ENCODE results near the gene ZSWIM7.

Gene ZSWIM7

DNA sequence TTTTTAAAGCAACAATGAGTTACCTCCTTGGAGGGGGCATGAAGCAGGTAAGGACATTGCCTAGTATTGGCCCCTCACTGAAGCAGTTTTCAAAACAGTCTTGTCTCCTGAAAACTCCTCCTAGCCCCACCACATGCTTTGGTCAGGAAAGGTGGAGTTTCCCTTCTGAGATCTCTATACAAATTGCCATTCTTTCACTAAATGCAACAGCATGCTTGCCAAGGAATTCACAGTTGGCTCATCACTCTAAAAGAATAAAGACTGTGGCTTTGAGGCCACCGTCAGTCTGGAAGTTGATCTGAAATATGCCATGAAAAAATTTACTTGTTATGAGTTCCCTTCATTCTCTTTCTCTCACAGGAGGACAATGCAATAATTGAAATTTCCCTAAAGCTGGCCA is 4.3 kb upstream of the ZSWIM7 start:
- H3K27ac Mint-ChIP-seq = no peak overlapping the region
- TF ChIP-seq, protein P1, sequence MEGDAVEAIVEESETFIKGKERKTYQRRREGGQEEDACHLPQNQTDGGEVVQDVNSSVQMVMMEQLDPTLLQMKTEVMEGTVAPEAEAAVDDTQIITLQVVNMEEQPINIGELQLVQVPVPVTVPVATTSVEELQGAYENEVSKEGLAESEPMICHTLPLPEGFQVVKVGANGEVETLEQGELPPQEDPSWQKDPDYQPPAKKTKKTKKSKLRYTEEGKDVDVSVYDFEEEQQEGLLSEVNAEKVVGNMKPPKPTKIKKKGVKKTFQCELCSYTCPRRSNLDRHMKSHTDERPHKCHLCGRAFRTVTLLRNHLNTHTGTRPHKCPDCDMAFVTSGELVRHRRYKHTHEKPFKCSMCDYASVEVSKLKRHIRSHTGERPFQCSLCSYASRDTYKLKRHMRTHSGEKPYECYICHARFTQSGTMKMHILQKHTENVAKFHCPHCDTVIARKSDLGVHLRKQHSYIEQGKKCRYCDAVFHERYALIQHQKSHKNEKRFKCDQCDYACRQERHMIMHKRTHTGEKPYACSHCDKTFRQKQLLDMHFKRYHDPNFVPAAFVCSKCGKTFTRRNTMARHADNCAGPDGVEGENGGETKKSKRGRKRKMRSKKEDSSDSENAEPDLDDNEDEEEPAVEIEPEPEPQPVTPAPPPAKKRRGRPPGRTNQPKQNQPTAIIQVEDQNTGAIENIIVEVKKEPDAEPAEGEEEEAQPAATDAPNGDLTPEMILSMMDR (IDR thresholded peaks at IDR 0.05) = no peak
- peaks cover 19% of the 10 kb centered on the region for H3K4me1 Mint-ChIP-seq
- H3K9me3 Mint-ChIP-seq = peaks cover 22% of the 10 kb centered on the region
- no peak overlapping the region for H3K4me3 Mint-ChIP-seq
- no peak for DNase-seq
- peaks cover 5% of the 10 kb centered on the region for H3K27me3 Mint-ChIP-seq (ENCODE audit: low read depth, poor library complexity)
- H3K36me3 Mint-ChIP-seq (ENCODE audit: low read depth) = peaks cover 79% of the 10 kb centered on the region

DNA sequence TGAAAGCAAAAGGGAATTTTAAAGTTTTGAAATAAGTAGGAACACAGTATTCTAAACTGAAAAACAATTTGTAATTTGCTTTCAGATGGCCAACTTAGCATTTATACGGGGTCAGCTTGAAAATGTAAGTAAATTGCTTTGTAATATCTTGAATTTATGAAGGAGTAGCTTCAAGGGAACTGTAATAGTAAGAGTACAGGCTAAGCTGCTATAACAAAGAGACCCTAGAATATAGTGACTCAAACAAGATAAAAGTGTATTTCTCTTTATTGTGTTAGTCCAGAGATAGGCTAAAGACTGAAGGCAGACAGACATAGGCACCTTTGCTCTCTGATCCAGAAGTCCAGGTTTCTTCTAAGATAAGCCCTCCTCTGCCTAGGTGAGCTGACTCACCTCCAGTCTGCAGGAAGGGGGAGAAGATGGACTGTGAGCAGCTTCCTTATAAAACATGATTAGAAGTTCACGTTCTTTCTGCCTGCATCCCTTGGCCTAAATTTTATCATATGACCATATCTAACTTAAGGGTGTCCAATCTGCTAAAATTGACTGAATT is 3.3 kb upstream of the ZSWIM7 start:
- peaks cover 68% of the 10 kb centered on the region for H3K36me3 Mint-ChIP-seq (ENCODE audit: low read depth)
- peaks cover 19% of the 10 kb centered on the region for H3K4me1 Mint-ChIP-seq
- TF ChIP-seq, protein P1 (IDR thresholded peaks at IDR 0.05) = no peak
- H3K9me3 Mint-ChIP-seq = peaks cover 22% of the 10 kb centered on the region
- H3K27ac Mint-ChIP-seq = no peak overlapping the region
- no peak for DNase-seq
- H3K4me3 Mint-ChIP-seq = no peak overlapping the region
- H3K27me3 Mint-ChIP-seq (ENCODE audit: low read depth, poor library complexity) = peaks cover 5% of the 10 kb centered on the region

DNA sequence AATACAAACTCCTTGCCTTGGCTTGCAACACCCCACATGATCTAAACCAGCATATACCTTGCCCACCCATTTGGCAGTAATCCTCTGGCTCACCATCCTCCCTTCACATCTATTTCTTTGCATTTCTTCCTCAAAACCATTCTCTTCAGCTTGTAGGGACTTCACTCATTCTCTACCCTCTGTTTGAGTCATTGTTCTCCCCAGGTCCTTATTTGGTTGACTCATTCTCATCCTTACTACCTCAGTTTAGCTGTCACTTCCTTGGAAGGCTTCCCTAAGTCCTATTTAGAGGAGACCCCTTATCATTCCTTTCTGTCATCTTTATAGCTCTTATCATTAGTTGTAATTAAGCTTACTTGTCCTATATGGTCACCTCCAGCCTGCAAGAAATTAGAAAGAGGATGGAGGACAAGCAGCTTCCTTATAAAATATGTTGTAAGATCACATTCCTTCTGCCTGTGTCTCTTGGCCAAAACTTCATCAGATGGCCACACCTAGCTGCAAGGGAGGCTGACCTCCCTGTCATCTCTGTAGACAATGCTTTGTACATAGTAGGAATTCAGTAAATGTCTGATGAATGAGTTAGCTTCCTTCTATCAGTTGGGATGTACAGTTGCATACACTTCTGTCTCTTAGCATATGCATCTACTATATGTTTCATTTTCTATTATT is 1.9 kb upstream of the ZSWIM7 start:
- TF ChIP-seq, protein P1 (IDR thresholded peaks at IDR 0.05) = no peak
- Mint-ChIP-seq H3K4me3 (peak overlapping the region; percentile 94), H3K9me3 (peaks cover 22% of the 10 kb centered on the region), H3K4me1 (peaks cover 19% of the 10 kb centered on the region), H3K27me3 (ENCODE audit: low read depth, poor library complexity) (peaks cover 5% of the 10 kb centered on the region), H3K36me3 (ENCODE audit: low read depth) (peaks cover 63% of the 10 kb centered on the region), H3K27ac (no peak overlapping the region)
- DNase-seq = no peak

DNA sequence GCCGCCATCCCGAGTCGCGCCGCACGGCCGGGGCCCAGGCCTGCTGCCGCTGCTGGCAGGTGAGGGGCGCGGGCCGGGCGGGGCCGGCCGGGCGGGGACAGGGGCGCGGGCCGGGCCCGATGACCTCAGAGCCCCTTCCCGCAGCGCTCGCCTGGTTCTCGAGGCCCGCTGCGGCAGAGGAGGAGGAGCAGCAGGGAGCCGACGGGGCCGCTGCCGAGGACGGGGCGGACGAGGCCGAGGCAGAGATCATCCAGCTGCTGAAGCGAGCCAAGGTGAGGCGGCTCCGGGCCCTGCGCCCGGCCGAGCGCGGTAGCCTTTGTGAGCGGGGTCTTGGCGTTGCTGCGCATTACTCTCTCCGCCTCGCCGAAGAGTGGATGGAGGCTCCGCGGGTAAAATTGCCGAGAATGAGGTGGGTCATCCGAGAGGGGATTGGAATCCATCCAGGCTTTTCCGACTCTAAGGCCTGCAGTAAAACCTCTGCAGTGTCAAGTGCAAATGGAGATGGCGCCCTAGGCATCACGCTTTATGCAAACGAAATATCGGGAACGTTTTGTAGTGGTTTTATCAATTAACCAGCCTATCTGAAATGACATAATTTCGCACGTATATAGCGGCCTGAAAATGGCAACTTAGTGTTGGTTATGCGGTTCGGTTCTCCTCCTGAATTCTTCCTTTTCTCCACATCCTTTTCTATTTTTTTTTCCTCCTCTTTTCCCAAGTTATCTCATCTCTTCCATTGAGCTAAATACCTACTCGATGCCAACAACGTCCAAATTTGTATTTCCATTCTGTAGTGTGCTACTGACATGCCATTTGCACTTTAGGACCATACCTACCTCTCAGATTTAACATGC is 697 bp upstream of the ZSWIM7 start:
- Mint-ChIP-seq H3K27me3 (ENCODE audit: low read depth, poor library complexity) (peaks cover 5% of the 10 kb centered on the region), H3K36me3 (ENCODE audit: low read depth) (peaks cover 57% of the 10 kb centered on the region), H3K27ac (peak overlapping the region; percentile 32), H3K4me3 (peak overlapping the region; percentile 94), H3K9me3 (peaks cover 22% of the 10 kb centered on the region), H3K4me1 (peaks cover 19% of the 10 kb centered on the region)
- TF ChIP-seq, protein P1 (IDR thresholded peaks at IDR 0.05) = no peak
- peak; percentile 62 for DNase-seq

DNA sequence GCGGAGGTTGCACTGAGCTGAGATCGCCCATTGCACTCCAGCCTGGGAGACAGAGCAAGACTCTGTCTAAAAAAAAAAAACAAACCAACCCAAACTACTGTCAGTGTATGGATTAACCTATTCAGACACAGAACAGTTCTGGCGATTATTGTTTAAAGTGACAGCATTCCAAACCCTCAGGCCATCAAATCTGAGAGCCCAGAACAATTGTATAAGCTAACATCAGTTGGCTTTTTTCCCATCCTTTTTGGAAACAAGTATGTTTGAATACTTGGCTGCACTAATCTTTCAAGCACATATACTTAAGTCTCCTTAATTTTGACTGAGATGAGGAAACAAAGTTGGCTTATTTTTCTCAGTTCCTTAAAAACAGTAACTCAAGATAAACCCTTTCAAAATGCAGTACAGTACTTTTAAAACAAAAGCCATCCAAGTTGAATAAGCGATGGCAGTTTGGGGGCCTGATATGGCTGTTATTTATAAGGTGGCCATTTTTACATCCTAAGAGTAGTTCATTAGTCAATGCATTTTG is 1.4 kb downstream of the ZSWIM7 start:
- peak overlapping the region; percentile 93 for H3K4me3 Mint-ChIP-seq
- no peak for DNase-seq

More for the DNA sequence above, 1.4 kb downstream of the ZSWIM7 start:
- peaks cover 5% of the 10 kb centered on the region for H3K27me3 Mint-ChIP-seq (ENCODE audit: low read depth, poor library complexity)
- TF ChIP-seq, protein P1 (IDR thresholded peaks at IDR 0.05) = no peak
- no peak overlapping the region for H3K27ac Mint-ChIP-seq
- H3K36me3 Mint-ChIP-seq (ENCODE audit: low read depth) = peaks cover 53% of the 10 kb centered on the region
- H3K9me3 Mint-ChIP-seq = peaks cover 22% of the 10 kb centered on the region
- peaks cover 19% of the 10 kb centered on the region for H3K4me1 Mint-ChIP-seq
